RWPE1 (cell line): ENCODE results near the gene FNDC3B.

ENCODE experiments used
- CTCF ChIA-PET: fragments of 350-600 bp; sonication (Branson Sonifier 250); formaldehyde crosslinking; extraction: SDS; loops from one replicate; lab custom pipeline; 2021; lab: Yijun Ruan, JAX
- POLR2A ChIA-PET: fragments of 400-600 bp; formaldehyde crosslinking; extraction: SDS; loops from one replicate; lab custom pipeline; 2020; ENCODE audit warnings: antibody characterized with exemption; ENCODE audit not compliant: low non-redundant PET; lab: Yijun Ruan, JAX
- DNase-seq: peaks from one replicate; pipeline ENCODE4 v3.0.0; 2012; ENCODE audit warnings: low spot score
- H3K27ac ChIP-seq: fragments of 450-650 bp; 2 replicates; pipeline ENCODE4 v1.5.1; 2017
- CTCF ChIP-seq: fragments of 450-650 bp; conservative IDR thresholded peaks from 2 replicates; pipeline ENCODE4 v1.5.1; 2017; ENCODE audit warnings: low read depth, mild to moderate bottlenecking

FNDC3B gene

GRCh38 chr3:172438186-172438585 lies 398.8 kb downstream of the FNDC3B start:
- DNase-seq = no peak
- ChIA-PET CTCF (no interaction called here), POLR2A (no interaction called here)
- no peak overlapping the region for H3K27ac ChIP-seq
- no peak for TF ChIP-seq CTCF

GRCh38 chr3:172441581-172441980 lies 402.2 kb downstream of the FNDC3B start:
- CTCF ChIA-PET = interaction anchor here (0.7 to 1.6 kb wide), 2 partner anchors 20 to 573 kb away, joined by 3 to 5 read pairs; no protein-coding TSS in a partner anchor
- no peak for TF ChIP-seq CTCF
- DNase-seq = no peak
- no peak overlapping the region for H3K27ac ChIP-seq
- POLR2A ChIA-PET = no interaction called here

- TF ChIP-seq CTCF = no peak
- POLR2A ChIA-PET = no interaction called here
- DNase-seq = no peak
- CTCF ChIA-PET = interaction anchor here (1.6 kb wide), 1 partner anchor 19 kb away, joined by 5 read pairs; no protein-coding TSS in a partner anchor
- H3K27ac ChIP-seq = no peak overlapping the region
These were observed 403.2 kb downstream of the FNDC3B start for GRCh38 chr3:172442606-172443005.

- DNase-seq = no peak
- H3K27ac ChIP-seq = no peak overlapping the region
- ChIA-PET POLR2A (no interaction called here), CTCF (interaction anchor here (1.0 to 1.3 kb wide), 2 partner anchors 16 to 32 kb away, joined by 4 to 5 read pairs; no protein-coding TSS in a partner anchor)
- no peak for TF ChIP-seq CTCF
These were observed 405.4 kb downstream of the FNDC3B start for GRCh38 chr3:172444821-172445220.

GRCh38 chr3:172446198-172446597 lies 406.8 kb downstream of the FNDC3B start:
- no peak overlapping the region for H3K27ac ChIP-seq
- POLR2A ChIA-PET = no interaction called here
- TF ChIP-seq CTCF = no peak
- CTCF ChIA-PET = interaction anchor here (1.3 kb wide), 1 partner anchor 15 kb away, joined by 4 read pairs; no protein-coding TSS in a partner anchor
- no peak for DNase-seq

- POLR2A ChIA-PET = no interaction called here
- CTCF ChIA-PET = interaction anchor here (0.6 to 0.8 kb wide), 3 partner anchors 33 to 166 kb away, joined by 4 to 10 read pairs (median 4); no protein-coding TSS in a partner anchor
- DNase-seq = no peak
- no peak for TF ChIP-seq CTCF
- no peak within 1 kb of the TSS for H3K27ac ChIP-seq
These were observed 408.5 kb downstream of the FNDC3B start, which contains the start of gene GHSR for GRCh38 chr3:172447611-172448579. Gene GHSR (minus strand): TSS chr3:172448456. CDS start chr3:172448413, 43 bp downstream.
